Measurements from ENCODE around the gene ASPHD2. TPM values are rescaled to one million over a fixed set of nuclear protein-coding genes. Genes with fewer than 3 reads are reported as not detected.

Gene ASPHD2
- total RNA-seq, 1 experiment from 2014 or later: not detected

GRCh38 chr22:26457661-26458272 is 28.7 kb downstream of the ASPHD2 start:
- intact Hi-C loops (cut with micrococcal nuclease; ENCODE audit: unreplicated experiment): no loop called here
- BruUV-seq (replicated peaks): no TSS peak
- no peaks in the 10 kb centered on the region; the same call in none of the 2 replicates for H3K36me3 ChIP-seq (ENCODE audit: control insufficient read depth, insufficient read depth, low read length)
- POLR2A ChIA-PET: no interaction called here
- H3K9me3 Mint-ChIP-seq (ENCODE audit: unreplicated experiment): no peaks in the 10 kb centered on the region
- no peaks in the 10 kb centered on the region for H3K27me3 ChIP-seq (replicated peaks; ENCODE audit: control insufficient read depth, insufficient read depth, low read length)
- CTCF ChIA-PET: no interaction called here
- DNase-seq: no peak
- no peaks in the 10 kb centered on the region for H3K27me3 Mint-ChIP-seq (ENCODE audit: insufficient read depth, unreplicated experiment)
- TF ChIP-seq CTCF (IDR thresholded peaks at IDR 0.05; ENCODE audit: insufficient read depth in 1 of 2, low read depth in 1 of 2, low read length in 1 of 2, severe bottlenecking in 1 of 2, unreplicated experiment in 1 of 2): no peak
- H3K4me1 Mint-ChIP-seq (ENCODE audit: low read depth, unreplicated experiment): no peaks in the 10 kb centered on the region
- H3K36me3 Mint-ChIP-seq (ENCODE audit: insufficient read depth, unreplicated experiment): peaks cover 21% of the 10 kb centered on the region
- H3K4me3 ChIP-seq (ENCODE audit: low read depth, low read length): no peak overlapping the region
- no peaks in the 10 kb centered on the region for H3K9me3 ChIP-seq
- no peak overlapping the region for H3K4me3 Mint-ChIP-seq (ENCODE audit: unreplicated experiment)
- H3K27ac Mint-ChIP-seq (ENCODE audit: unreplicated experiment): no peak overlapping the region
- no peaks in the 10 kb centered on the region for H3K4me1 ChIP-seq

DNA sequence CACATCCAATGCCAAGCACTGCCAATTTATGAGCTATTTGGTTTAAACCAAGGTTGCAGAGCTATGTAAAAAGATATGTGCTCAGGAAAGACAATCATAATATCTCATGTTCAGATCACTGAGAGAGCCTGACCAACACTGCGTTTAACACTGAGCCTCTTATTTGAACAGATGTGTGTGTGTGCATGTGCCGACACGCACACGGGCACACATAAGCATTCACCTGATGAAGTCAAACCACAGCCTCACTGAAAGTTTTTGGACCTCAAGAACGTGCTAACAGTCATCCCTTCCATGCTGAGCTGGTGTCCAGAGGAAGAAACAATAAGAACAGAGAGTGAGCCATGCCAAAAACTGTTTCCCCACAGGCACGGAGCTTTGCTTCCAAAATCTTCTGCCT is 31.1 kb downstream of the ASPHD2 start:
- DNase-seq: no peak
- no peaks in the 10 kb centered on the region for H3K9me3 ChIP-seq
- ChIA-PET CTCF (interaction anchor here (1.0 to 2.4 kb wide), 2 partner anchors 93 to 95 kb away, joined by 4 to 29 read pairs; no protein-coding TSS in a partner anchor), POLR2A (no interaction called here)
- no peaks in the 10 kb centered on the region; the same call in none of the 2 replicates for H3K36me3 ChIP-seq (ENCODE audit: control insufficient read depth, insufficient read depth, low read length)
- intact Hi-C loops (cut with micrococcal nuclease; ENCODE audit: unreplicated experiment): loop anchor here (5.0 kb wide), 1 partner anchor 78 kb away; no protein-coding TSS in a partner anchor
- no peaks in the 10 kb centered on the region for H3K4me1 ChIP-seq
- Mint-ChIP-seq H3K27me3 (ENCODE audit: insufficient read depth, unreplicated experiment) (no peaks in the 10 kb centered on the region), H3K27ac (ENCODE audit: unreplicated experiment) (no peak overlapping the region), H3K9me3 (ENCODE audit: unreplicated experiment) (no peaks in the 10 kb centered on the region), H3K4me1 (ENCODE audit: low read depth, unreplicated experiment) (no peaks in the 10 kb centered on the region), H3K4me3 (ENCODE audit: unreplicated experiment) (no peak overlapping the region), H3K36me3 (ENCODE audit: insufficient read depth, unreplicated experiment) (peaks cover 30% of the 10 kb centered on the region)
- TF ChIP-seq CTCF (IDR thresholded peaks at IDR 0.05; ENCODE audit: insufficient read depth in 1 of 2, low read depth in 1 of 2, low read length in 1 of 2, severe bottlenecking in 1 of 2, unreplicated experiment in 1 of 2): no peak
- BruUV-seq (replicated peaks): no TSS peak
- H3K4me3 ChIP-seq (ENCODE audit: low read depth, low read length): no peak overlapping the region
- H3K27me3 ChIP-seq (replicated peaks; ENCODE audit: control insufficient read depth, insufficient read depth, low read length): no peaks in the 10 kb centered on the region

DNA sequence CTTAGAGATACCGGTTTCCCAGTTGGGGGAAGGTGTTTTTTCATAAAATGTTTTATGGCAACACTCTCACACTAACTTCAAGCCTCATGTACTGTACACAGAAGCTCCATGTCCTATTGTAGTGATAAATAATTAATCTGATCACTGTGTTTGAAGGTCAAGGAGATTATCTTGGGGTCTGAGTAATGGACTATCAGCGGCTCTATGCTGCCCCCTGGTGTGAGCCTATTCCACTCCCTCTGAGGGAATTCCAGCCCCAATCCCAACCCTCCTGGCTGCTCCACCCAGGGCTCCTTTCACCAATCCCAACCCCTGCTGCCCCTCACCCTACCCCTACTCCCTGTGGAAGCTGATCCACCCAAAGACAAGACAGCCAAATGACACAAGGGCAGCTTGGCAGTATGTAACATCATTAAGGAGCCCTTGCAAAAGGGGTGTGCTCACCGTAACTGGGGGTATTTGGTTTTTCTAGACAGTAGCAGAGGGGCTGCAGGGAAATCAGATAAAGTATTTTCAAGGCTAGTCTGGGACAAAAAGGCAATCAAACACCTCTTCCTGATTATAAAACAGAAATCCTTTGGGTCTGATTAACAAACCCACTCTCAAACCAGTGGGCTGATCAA is 32.2 kb downstream of the ASPHD2 start:
- Histone ChIP-seq H3K36me3 (ENCODE audit: control insufficient read depth, insufficient read depth, low read length) (no peaks in the 10 kb centered on the region; the same call in none of the 2 replicates), H3K4me1 (no peaks in the 10 kb centered on the region), H3K9me3 (no peaks in the 10 kb centered on the region), H3K27me3 (replicated peaks; ENCODE audit: control insufficient read depth, insufficient read depth, low read length) (no peaks in the 10 kb centered on the region), H3K4me3 (ENCODE audit: low read depth, low read length) (no peak overlapping the region)
- no peaks in the 10 kb centered on the region for H3K9me3 Mint-ChIP-seq (ENCODE audit: unreplicated experiment)
- DNase-seq: peak; percentile 50 to 75
- BruUV-seq (replicated peaks): no TSS peak
- ChIA-PET CTCF (interaction anchor here (0.6 to 2.4 kb wide), 6 partner anchors 50 to 96 kb away, joined by 3 to 29 read pairs (median 3); no protein-coding TSS in a partner anchor), POLR2A (no interaction called here)
- intact Hi-C loops (cut with micrococcal nuclease; ENCODE audit: unreplicated experiment): loop anchor here (1.0 to 5.0 kb wide), 3 partner anchors 63 to 97 kb away; no protein-coding TSS in a partner anchor
- no peaks in the 10 kb centered on the region for H3K4me1 Mint-ChIP-seq (ENCODE audit: low read depth, unreplicated experiment)
- H3K4me3 Mint-ChIP-seq (ENCODE audit: unreplicated experiment): no peak overlapping the region
- no peak overlapping the region for H3K27ac Mint-ChIP-seq (ENCODE audit: unreplicated experiment)
- H3K36me3 Mint-ChIP-seq (ENCODE audit: insufficient read depth, unreplicated experiment): peaks cover 29% of the 10 kb centered on the region
- TF ChIP-seq CTCF (IDR thresholded peaks at IDR 0.05; ENCODE audit: insufficient read depth in 1 of 2, low read depth in 1 of 2, low read length in 1 of 2, severe bottlenecking in 1 of 2, unreplicated experiment in 1 of 2): peak; percentile 80 to 88
- no peaks in the 10 kb centered on the region for H3K27me3 Mint-ChIP-seq (ENCODE audit: insufficient read depth, unreplicated experiment)

All from Caco-2 (cell line).